ENCODE results near the gene STRN3.

The STRN3 gene

DNA sequence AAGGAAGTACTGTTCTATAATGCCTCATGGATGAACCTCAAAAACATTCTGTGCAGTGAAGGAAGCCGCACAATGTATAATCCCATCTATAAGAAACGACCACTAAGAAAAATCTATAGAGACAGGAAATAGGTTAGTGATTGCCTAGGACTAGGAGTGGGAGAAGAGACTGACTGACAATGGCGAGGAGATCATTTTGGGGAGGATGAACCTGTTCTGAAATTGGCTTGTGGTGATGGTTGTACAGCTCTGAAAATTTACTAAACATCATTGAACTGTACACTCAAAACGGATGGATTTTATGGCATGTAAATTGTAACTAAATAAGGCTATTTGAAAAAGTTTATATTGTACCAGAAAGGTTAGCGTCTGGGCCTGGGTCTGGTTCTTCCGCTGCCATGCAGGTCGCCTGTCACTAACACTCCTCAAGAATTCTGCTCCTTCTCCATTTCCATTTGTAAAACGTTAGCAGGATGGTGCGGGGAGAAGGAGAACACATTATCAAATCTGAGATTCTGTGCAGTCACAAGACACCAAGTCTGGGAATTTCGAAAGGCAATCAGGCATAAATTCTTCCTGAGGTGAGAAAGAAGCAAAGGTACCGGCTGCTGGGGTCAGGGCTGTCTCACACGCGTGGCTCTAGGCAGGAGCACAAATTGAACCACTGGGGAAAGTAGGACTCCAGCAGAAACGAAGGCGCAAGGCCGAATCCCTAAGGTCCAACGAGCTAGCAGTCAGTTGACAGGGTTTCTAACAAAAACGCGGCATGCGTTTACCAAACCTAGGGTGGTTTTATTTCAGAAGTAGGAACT is 152.7 kb downstream of the STRN3 start:
- DNase-seq (ENCODE audit: low spot score), result no peak

DNA sequence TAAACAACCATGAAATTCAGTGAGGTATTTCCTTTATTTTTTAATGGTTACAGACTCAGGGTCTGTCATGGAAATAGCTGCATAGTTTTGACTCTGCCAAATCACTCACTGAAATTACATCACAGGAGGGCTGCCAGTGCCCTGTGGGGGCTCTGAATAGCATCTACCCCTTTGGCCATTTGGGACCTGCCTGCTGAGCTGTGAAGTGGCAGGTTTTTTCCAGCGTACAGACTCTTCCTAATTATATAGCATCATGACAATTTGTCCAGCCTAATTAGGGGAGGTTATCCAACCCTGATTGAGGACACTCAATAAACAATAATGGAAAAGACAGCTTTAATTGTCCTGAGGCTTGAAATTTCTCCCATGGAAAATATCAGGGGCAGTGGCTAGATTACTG is 153.6 kb downstream of the STRN3 start:
- DNase-seq (ENCODE audit: low spot score), result no peak

DNA sequence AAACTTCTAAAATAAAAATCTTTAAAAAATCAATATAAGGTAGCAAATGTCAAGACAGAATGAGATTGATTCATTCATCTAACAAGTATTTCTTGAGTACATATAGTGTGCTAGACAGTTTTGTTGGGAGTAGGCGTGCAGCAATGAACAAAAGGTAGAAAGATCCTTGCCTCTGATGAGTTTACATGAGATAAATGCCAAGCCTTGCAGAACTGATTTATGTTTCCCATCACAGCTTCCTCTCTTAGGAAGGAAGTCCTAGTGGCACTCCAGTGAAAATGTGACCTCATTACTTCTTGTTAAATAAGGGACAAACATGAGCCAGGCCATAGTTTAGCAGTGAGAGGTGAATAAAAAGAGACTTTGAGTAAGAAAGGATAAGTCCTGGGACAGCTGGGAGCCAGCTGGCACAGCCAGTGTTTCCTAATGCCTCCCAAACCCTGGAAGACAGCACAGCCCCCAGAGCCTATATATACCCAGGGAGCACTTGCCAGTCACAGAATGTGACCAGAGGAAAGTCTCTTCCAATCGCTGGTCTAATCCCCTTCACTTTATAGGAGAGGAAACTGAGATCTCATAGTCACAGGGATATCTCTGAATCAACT is 156.5 kb downstream of the STRN3 start:
- DNase-seq (ENCODE audit: low spot score), result no peak

DNA sequence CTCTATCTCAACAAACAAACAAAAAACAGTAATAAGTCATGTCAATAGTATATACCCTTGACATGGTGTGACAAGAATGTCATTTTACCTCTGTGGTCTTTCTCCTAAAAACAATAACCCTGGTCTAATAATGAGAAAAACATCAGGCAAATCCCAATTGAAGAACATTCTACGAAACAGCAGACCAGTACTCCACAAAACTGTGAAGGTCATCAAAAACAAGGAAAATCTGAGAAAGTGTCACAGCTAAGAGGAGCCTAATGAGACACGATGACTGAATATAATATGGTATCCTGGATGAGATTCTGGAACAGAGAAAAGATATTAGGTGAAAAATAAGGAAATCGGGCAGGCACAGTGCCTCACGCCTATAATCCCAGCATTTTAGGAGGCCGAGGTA is 157.4 kb downstream of the STRN3 start:
- no peak for DNase-seq (ENCODE audit: low spot score)

DNA sequence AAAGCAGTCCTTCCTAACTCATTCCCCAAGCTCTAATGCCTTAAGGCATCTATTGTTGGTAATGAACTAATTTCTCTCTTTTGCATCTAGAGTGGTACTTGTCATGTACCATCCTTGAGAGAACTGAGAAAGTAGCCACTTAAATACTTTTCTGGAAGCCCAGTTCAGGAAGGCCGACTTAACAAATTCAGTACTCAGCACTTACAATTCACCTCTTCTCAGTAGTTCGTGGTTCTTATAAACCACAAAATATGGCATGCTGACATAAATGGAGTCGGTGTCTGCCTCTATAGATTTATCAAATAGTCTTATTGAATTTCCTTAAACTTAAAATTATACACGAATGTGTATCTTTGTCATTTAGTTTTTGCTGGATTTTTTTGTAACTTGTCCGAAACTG is 161.2 kb downstream of the STRN3 start:
- DNase-seq (ENCODE audit: low spot score), result no peak

DNA sequence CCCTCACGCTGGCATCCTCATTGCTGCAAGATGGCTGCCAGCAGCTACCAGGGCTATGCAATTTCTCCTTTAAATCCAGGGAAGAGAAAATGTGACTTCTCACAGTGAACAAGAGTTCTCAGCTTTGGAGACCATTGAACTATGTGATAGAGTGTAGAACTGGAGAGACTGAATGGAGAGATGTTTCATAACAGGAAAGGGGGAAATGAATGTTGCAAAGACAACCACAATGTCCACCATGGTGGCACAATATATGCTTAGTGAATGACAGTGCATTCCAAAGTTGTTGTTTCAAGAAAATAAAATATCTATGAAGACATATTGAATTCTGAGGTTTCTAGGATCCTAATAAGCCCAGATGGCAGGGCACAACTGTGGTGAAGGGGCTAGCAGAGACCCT is 165.0 kb downstream of the STRN3 start:
- DNase-seq (ENCODE audit: low spot score), result no peak

DNA sequence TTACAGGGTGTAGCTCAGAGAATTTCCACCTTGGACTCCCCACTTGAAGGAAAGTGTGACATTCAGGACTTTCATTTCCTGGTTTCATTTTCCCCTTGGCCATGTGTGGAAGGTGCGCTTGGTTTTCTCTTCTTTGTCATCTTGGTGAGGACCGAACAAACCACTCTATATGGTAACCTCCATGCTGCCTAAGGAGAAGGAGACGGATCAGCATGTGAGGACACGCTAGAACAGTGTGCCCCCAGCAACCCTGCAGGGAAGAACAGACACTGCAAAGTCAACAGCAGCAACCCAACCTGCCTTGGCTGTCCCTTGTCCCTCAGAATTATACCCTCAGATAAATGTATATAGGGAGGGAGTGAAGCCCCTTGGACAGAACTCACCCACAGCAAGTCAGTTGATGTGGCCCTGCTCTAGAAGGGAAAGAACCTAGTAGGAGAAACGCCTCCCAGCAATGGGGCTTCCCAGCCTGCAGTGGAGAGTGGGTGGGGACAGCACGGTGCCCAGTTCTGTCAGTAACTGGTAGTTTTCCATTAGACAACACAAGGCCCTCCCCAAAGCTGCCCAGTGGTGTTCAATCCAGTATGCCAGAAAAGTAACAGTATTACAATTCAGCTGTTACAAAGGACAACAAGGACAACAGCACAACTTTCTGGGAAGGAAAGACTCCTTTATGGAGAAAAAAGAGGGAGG is 170.7 kb downstream of the STRN3 start:
- DNase-seq (ENCODE audit: low spot score), result no peak

DNA sequence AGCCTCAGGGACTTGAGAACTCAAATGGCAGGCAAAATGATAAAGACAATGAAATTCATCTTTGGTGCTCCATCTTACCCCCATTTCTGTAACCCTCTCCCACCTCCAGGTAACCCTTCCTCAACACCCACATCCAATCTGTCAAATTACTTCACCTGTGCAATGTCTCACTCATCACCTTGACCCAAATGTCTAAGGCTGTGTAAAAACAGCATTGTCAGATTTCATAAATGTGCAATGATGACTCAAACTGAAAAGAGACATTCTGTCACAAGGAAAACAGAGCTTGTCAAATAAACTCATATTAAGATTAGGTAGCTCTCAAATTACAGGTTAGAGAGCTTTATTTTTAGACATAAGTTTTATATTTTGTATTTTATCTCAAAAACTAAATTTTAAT is 171.7 kb downstream of the STRN3 start:
- DNase-seq (ENCODE audit: low spot score), result no peak

DNA sequence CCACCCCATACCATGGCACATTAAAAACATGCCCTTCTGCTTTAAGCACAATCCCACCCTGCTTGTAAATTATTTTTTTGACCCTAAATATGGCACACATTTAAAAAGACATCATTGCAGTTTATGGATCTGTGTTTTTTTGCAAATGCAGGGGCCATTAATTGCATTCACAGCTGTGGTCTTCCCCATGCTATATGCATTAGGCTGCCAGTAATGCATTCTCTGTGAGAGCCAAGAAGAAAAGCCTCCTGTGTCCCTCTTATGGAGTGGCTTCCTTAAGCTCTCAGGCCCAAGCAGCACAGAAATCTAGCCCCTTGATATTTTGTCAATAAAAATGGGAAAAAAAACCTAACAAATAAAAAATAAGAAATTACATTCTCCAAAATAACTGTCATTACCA is 172.2 kb downstream of the STRN3 start:
- no peak for DNase-seq (ENCODE audit: low spot score)

DNA sequence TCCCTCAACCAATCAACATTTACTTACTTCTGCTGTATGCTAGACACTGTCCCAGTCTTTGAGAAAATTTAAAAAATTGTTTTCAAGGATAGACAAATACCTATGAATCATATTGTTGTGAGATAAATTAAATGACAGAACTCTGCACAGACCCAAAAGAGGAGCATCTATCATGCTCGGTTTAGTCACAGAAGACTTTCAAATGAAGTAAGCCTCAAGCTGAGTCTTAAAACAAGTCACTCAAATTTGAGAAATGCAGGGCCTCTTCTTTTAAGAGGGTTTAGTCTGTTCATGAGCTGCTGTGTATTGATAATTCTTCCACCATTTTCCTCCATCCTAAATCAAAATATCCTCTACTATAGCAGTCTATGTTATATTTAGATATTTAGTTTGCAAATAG is 176.2 kb downstream of the STRN3 start:
- no peak for DNase-seq (ENCODE audit: low spot score)

DNA sequence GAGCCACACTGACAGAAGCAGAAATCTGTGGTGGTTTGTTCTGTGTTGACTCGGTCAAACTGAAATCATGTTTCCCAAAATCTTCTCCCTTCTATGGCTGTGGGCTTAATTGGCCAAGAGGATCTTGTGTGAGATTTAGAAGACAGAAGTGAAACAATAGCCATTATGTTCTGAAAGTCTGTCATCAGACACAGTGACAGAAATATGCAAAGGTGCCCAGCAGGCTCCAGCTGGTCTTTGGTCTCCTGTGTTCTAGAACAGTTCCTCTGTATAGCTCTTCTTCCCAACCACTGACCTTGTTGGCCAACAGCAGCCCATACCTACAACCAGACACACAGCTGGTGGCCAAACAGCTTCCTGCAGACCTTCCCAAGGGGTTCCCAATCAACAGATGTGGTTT is 176.8 kb downstream of the STRN3 start:
- no peak for DNase-seq (ENCODE audit: low spot score)

DNA sequence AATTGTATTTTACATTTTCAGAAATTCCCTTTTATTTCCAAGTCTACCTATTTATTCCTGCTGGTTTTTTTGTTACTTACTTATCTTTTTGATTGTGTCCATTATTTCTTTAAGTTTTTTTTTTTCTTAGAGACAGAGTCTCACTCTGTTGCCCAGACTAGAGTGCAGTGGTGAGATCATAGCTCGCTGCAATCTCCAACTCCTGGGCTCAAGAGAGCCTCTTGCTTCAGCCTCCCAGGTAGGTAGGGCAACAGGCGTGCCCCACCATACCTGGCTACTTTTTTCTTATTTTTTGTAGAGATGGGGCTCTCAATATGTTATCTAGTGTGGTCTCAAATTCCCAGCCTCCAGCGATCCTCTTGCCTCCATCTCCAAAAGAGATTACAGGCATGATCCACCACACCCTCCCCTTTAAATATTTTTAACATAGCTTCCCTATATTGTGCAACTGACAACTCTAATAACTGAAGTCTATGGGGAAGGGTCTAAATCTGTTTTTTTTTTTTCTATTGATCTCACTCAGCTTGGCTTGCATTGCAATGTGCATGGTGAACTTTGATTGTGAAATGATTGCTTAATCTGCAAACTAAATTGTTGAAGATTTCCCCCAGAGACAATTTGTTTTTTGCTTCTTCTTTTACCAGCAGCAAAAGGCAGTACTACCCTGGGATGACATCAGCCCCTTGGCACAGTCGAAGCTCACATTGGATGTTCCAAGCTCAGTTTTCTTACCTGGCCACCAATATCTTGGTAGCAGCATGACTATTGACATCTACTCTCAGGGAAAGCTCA is 177.5 kb downstream of the STRN3 start:
- DNase-seq (ENCODE audit: low spot score), result no peak
